AG04449 (cell line): Measurements from ENCODE around the gene STK32C.

Experiments used
- CTCF ChIA-PET: fragments of 350-600 bp; formaldehyde crosslinking; extraction: SDS; loops from one replicate; lab custom pipeline; 2021; ENCODE audit warnings: antibody characterized with exemption; lab: Yijun Ruan, JAX
- POLR2A ChIA-PET: fragments of 400-600, 350-600 bp; formaldehyde crosslinking; extraction: SDS; loops from one replicate; lab custom pipeline; 2020; ENCODE audit warnings: antibody characterized with exemption, inconsistent platforms; lab: Yijun Ruan, JAX
- DNase-seq: peaks from one replicate; pipeline ENCODE4 v3.0.0-alpha.2; 2010; ENCODE audit warnings: low read depth, low spot score
- H3K4me3 ChIP-seq: 2 replicates; pipeline ENCODE4 v1.5.1; 2011; ENCODE audit warnings: low read depth, mild to moderate bottlenecking, control low read depth, low read length
- TF ChIP-seq, protein P1 (sequence below): IDR thresholded peaks from one replicate; pipeline ENCODE4 v1.5.1; 2011; ENCODE audit warnings: mild to moderate bottlenecking, moderate library complexity, low read length, control low read depth, inconsistent platforms; ENCODE audit not compliant: insufficient read depth; ENCODE audit errors: missing control alignments

The STK32C gene

DNA sequence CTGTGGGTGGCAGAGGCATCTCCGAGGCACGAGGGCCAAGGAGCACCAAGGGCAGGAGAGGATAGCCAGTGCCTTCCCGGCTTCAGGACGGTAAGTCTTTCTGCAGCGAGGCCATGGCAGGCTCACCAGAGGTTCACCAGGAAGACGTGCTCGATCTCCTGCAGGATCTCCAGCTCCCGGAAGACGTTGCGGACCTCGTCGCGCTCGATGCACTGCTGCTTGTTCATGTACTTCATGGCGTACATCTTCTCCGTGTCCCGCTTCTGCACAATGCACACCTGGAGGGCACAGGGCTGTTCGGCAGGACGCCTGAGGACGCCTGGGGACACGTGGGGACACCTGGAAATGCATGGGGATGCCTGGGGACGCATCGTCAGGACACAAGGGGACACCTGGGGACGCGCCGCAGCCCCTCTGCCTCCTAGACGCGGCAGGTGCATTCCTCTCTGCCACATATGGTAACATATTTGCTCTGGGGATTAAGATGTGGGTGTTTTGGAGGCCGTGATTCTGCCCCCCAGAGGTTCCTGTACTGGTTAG is 79.8 kb downstream of the STK32C start:
- CTCF ChIA-PET: interaction anchor here (7.1 kb wide), 1 partner anchor 226 kb away, joined by 56 read pairs; no protein-coding TSS in a partner anchor
- TF ChIP-seq, protein P1, sequence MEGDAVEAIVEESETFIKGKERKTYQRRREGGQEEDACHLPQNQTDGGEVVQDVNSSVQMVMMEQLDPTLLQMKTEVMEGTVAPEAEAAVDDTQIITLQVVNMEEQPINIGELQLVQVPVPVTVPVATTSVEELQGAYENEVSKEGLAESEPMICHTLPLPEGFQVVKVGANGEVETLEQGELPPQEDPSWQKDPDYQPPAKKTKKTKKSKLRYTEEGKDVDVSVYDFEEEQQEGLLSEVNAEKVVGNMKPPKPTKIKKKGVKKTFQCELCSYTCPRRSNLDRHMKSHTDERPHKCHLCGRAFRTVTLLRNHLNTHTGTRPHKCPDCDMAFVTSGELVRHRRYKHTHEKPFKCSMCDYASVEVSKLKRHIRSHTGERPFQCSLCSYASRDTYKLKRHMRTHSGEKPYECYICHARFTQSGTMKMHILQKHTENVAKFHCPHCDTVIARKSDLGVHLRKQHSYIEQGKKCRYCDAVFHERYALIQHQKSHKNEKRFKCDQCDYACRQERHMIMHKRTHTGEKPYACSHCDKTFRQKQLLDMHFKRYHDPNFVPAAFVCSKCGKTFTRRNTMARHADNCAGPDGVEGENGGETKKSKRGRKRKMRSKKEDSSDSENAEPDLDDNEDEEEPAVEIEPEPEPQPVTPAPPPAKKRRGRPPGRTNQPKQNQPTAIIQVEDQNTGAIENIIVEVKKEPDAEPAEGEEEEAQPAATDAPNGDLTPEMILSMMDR: no peak
- POLR2A ChIA-PET: no interaction called here
- DNase-seq: no peak
- no peak overlapping the region for H3K4me3 ChIP-seq

DNA sequence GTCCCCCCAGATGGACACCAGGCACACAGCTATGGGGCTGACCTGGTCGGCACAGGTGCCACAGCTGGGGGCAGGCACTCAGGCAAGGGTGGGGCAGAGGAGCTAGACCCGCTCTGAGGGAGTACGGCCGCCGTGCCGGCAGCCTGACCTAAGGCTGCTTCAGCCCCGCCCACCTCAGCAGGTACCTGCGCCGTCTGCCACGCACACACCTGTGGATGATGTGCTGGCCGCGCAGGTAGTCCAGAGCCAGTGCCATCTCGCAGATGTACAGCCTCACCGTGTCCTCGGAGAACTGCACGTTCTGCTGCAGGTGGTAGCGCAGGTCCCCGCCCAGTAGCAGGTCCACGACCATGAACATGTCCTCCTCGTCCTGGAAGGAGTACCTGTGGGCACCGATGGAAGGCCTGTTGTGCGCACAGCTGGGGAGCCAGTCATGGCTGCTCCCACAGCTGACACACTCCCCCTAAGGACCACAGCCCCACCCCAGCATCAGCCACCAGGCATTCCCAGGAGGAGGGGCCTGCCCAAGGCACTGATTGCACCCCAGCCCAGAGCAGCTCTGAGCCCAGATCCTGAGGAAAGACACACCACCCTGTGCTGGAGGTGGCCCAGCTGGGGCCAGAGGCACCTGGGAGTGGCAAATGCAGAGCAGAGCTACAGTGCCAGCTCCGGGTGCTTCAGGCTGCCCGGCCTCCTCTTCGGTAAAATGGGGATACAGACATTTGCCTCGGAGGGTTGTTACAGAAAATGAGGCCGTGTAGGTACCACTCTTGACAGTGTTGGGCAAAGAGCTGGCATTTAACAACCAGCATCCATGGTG is 81.0 kb downstream of the STK32C start:
- ChIA-PET CTCF (interaction anchor here (0.8 to 7.1 kb wide), 4 partner anchors 124 to 233 kb away, joined by 3 to 56 read pairs (median 8); no protein-coding TSS in a partner anchor), POLR2A (no interaction called here)
- TF ChIP-seq, protein P1: no peak

DNA sequence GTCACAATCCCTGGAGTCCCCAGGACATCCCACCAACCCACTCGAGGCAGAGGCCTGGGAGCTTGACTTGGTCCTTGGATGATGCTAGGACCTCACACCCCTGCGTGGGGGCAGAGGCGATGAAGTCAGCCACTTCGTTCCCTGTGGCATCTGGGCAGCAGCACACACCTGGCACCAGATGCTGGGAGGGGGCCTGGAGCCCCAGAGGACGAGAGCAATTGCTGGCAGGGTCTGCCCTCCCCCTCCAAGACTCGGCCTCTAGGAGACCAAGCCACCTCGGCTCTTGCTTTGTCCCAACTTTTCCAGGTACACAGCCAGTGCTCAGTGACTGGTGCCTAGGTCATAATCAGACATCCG is 81.9 kb downstream of the STK32C start:
- ChIA-PET CTCF (interaction anchor here (0.8 to 7.1 kb wide), 9 partner anchors 8 to 236 kb away, joined by 3 to 56 read pairs (median 4); no protein-coding TSS in a partner anchor), POLR2A (no interaction called here)

More for the DNA sequence above, 81.0 kb downstream of the STK32C start:
- no peak overlapping the region for H3K4me3 ChIP-seq
- DNase-seq: no peak

DNA sequence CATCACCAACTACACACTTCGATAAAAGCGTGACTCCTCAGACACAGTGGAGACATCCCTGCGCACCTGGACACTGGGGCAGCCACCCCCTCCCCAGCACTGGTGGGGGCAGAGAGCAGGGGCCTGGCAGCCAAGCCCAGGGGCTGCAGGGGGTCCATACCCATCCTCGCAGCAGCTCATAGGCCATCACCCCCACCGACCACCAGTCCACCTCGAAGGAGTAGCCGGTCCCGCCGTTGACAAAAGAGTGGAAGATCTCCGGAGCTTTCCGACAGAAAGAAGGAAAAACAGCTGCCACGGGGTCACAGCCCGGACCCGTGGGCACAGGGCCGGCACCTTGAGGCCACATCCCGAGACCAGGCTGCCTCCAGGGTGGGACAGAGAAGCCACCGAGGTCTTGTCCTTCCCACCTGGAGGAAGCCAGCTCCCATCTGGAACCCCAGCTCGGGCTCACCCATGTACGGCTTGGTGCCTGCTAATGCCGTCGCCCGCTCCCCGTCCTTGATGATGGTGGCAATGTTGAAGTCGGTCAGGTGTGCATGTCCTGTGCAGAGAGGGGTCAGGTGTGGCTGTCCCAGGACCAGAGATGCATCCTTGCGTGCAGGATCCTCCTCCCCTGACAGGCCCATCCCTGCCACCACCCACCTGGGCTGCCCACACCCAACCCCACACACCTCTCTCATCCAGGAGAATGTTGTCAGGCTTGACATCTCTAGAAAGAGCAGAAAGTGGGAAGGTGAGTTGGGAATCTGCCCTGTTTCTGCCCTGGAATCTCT is 82.5 kb downstream of the STK32C start:
- ChIA-PET CTCF (interaction anchor here (0.6 to 7.1 kb wide), 11 partner anchors 8 to 236 kb away, joined by 3 to 56 read pairs (median 4); no protein-coding TSS in a partner anchor), POLR2A (no interaction called here)
- no peak overlapping the region for H3K4me3 ChIP-seq
- TF ChIP-seq, protein P1: no peak
- DNase-seq: no peak

More for the DNA sequence above, 81.9 kb downstream of the STK32C start:
- TF ChIP-seq, protein P1: no peak
- H3K4me3 ChIP-seq: no peak overlapping the region
- DNase-seq: no peak

DNA sequence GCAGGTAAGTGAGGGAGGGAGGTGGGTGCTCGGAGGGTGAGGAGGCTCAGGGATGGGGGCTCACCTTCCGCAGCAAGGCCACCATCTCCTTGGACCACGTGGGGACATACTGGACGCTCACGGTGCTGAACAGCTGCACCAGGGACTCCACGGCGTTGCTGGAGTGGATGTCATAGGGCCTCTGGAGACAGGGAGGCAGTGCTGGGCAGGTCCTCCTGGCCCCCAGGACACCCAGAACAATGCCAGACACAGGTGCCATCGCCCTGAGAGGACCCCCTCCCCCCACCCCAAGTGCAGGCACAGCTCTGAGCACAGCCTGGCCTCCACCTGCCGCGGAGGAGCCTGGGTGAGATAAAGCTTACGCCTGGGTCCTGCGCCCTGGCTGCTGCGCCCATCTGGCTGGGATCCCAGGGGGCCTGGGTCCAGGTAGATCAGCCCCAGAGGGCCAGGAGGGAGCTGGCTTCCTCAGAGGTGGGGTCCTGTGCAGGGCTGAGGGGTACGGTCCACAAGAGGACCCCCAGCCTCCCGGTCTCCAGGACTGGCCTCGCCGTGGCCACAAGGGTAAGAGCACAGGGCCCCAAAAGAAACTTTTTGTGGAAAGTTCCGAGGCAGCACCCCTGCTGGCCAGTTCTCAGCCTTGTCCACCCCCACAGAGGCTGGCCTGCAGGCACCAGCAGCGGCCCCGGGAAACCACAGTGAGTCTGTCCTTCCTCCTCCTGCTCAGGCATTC is 83.2 kb downstream of the STK32C start:
- CTCF ChIA-PET: interaction anchor here (0.6 to 7.1 kb wide), 19 partner anchors 9 to 414 kb away, joined by 3 to 56 read pairs (median 4); no protein-coding TSS in a partner anchor
- POLR2A ChIA-PET: no interaction called here
- TF ChIP-seq, protein P1: no peak
- H3K4me3 ChIP-seq: no peak overlapping the region
- DNase-seq: no peak
